ENCODE results near the gene FLNB. TPM values are rescaled to one million over a fixed set of nuclear protein-coding genes. Genes with fewer than 3 reads are reported as not detected.

The FLNB gene
- total RNA-seq, 2 donors from 2014 or later = 212 to 221 TPM

DNA sequence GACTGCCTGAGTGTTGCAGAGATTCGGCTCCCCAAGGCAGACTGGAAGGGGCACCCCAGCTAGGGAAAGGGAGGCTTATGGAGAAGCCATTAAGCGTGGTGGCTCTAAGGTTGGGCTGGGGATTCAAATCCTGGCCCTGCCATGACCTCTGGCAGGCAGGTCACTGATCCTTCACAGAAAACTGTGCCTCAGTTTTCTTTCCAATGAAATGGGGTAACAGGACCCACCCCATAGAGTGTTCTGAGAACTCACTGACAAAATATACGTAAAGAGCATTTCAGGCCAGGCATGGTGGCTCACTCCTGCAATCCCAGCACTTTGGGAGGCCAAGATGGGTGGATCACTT lies 167.9 kb downstream of the FLNB start:
- H3K36me3 Mint-ChIP-seq (ENCODE audit: low read depth) = peaks cover 10% of the 10 kb centered on the region
- peaks cover 34% of the 10 kb centered on the region for H3K4me1 Mint-ChIP-seq
- Histone ChIP-seq H3K4me1 (ENCODE audit: control insufficient read depth, insufficient read depth, low read length) (peaks cover 21% of the 10 kb centered on the region), H3K4me3 (ENCODE audit: low read length) (no peak overlapping the region), H3K27ac (ENCODE audit: low read depth, low read length) (no peak overlapping the region), H3K27me3 (ENCODE audit: control insufficient read depth, insufficient read depth, low read length, poor library complexity, severe bottlenecking) (no peaks in the 10 kb centered on the region), H3K9ac (ENCODE audit: extremely low read depth, low read length, poor library complexity, severe bottlenecking) (no peak overlapping the region), H3K36me3 (ENCODE audit: control insufficient read depth, insufficient read depth, low read length) (peaks cover 18% of the 10 kb centered on the region), H3K9me3 (ENCODE audit: control insufficient read depth, low read length) (no peaks in the 10 kb centered on the region)
- H3K27me3 Mint-ChIP-seq (ENCODE audit: insufficient read depth) = peaks cover 9% of the 10 kb centered on the region
- H3K27ac Mint-ChIP-seq = no peak overlapping the region
- no peak overlapping the region for H3K4me3 Mint-ChIP-seq
- DNase-seq = no peak
- 94 to 100% methylated on average over 2 to 3 of the region's 3 CpGs for WGBS, 2 experiments (ENCODE audit: insufficient coverage in 1 of 2, insufficient read length in 1 of 2)
- TF ChIP-seq, protein P1, sequence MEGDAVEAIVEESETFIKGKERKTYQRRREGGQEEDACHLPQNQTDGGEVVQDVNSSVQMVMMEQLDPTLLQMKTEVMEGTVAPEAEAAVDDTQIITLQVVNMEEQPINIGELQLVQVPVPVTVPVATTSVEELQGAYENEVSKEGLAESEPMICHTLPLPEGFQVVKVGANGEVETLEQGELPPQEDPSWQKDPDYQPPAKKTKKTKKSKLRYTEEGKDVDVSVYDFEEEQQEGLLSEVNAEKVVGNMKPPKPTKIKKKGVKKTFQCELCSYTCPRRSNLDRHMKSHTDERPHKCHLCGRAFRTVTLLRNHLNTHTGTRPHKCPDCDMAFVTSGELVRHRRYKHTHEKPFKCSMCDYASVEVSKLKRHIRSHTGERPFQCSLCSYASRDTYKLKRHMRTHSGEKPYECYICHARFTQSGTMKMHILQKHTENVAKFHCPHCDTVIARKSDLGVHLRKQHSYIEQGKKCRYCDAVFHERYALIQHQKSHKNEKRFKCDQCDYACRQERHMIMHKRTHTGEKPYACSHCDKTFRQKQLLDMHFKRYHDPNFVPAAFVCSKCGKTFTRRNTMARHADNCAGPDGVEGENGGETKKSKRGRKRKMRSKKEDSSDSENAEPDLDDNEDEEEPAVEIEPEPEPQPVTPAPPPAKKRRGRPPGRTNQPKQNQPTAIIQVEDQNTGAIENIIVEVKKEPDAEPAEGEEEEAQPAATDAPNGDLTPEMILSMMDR (conservative IDR thresholded peaks at IDR 0.05) = no peak
- H3K9me3 Mint-ChIP-seq = no peaks in the 10 kb centered on the region

DNA sequence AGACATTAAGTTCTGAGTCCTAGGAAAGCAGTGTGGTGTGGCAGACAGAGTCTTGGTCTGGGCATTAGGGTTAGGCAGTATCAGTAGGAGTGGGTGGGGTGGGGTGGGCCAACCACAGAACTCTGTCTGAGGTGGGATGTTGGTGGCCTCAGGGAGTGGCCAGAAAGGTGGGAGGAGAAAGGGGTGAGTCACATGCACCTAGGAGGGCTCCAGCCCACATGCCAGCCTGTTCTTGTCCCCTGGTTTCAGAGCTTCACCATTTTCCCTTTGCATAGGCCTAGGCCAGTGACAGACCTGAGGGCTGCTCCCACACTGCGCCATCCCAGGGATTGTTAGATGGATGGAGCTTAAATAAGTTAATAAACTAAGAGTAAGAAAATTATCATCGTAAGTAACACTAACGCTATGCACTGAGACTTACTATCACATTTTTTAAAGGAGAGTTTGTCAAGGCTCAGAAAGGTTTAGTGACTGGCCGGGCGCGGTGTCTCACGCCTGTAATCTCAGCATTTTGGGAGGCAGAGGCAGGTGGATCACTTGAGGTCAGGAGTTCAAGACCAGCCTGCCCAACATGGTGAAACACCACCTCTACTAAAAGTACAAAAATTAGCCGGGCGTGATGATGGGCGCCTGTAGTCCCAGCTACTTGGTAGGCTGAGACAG lies 168.7 kb downstream of the FLNB start:
- no peak overlapping the region for H3K27ac ChIP-seq (ENCODE audit: low read depth, low read length)
- H3K9me3 Mint-ChIP-seq = no peaks in the 10 kb centered on the region
- TF ChIP-seq, protein P1 (conservative IDR thresholded peaks at IDR 0.05) = no peak
- H3K36me3 Mint-ChIP-seq (ENCODE audit: low read depth) = peaks cover 2% of the 10 kb centered on the region
- peaks cover 10% of the 10 kb centered on the region for H3K36me3 ChIP-seq (ENCODE audit: control insufficient read depth, insufficient read depth, low read length)
- H3K27ac Mint-ChIP-seq = no peak overlapping the region
- no peak overlapping the region for H3K9ac ChIP-seq (ENCODE audit: extremely low read depth, low read length, poor library complexity, severe bottlenecking)
- H3K4me1 Mint-ChIP-seq = peaks cover 32% of the 10 kb centered on the region
- H3K4me3 Mint-ChIP-seq = peak overlapping the region; percentile 59
- H3K9me3 ChIP-seq (ENCODE audit: control insufficient read depth, low read length) = no peaks in the 10 kb centered on the region
- no peaks in the 10 kb centered on the region for H3K27me3 ChIP-seq (ENCODE audit: control insufficient read depth, insufficient read depth, low read length, poor library complexity, severe bottlenecking)
- peaks cover 9% of the 10 kb centered on the region for H3K27me3 Mint-ChIP-seq (ENCODE audit: insufficient read depth)
- H3K4me1 ChIP-seq (ENCODE audit: control insufficient read depth, insufficient read depth, low read length) = peaks cover 20% of the 10 kb centered on the region
- peak; percentile 64 for DNase-seq
- 64 to 95% methylated on average over 8 to 10 of the region's 10 CpGs for WGBS, 2 experiments (ENCODE audit: insufficient coverage in 1 of 2, insufficient read length in 1 of 2)
- H3K4me3 ChIP-seq (ENCODE audit: low read length) = no peak overlapping the region

DNA sequence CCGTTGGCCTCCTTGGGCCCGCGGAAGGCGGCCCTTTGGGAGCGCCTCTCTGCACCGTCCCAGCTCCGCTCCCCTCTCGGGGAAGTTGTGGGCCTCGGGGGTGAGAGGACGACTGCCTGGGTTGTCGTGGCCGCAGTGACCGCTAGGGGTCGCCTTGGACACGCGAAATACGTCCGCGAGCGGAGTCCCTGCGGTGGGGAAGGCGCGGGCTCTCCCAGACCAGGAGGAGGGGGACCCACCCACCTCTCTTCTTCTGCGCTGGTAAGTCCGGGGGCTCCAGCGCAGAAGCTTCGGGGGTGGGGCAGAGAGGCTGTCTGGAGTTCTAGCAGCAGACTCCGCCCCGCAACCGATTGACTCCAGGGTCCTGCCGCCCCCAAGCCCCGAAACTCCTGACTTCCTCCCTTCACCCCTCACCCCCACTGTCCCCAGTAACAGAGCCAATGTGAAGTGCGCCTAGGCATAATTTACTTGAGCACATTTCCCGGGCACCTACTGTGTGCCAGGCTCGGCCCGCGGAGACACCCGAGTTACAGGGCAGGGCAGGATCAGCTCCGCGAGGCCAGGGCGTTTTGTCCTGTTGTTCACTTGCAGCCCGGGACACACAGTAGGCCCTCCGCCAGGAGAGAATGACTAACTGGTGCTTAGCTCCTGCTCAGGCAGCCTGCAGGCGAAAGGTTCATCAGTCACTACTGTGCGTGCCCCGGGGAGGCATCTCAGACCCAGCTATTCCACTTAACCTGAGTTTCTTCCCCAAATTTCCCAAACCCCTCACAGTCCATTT lies 169.7 kb downstream of the FLNB start:
- no peak overlapping the region for H3K27ac ChIP-seq (ENCODE audit: low read depth, low read length)
- TF ChIP-seq, protein P1 (conservative IDR thresholded peaks at IDR 0.05) = peak; percentile 99
- WGBS, 2 experiments (ENCODE audit: insufficient coverage in 1 of 2, insufficient read length in 1 of 2) = 29 to 38% methylated on average over 20 to 46 of the region's 46 CpGs
- no peaks in the 10 kb centered on the region for H3K36me3 Mint-ChIP-seq (ENCODE audit: low read depth)
- H3K36me3 ChIP-seq (ENCODE audit: control insufficient read depth, insufficient read depth, low read length) = peaks cover 3% of the 10 kb centered on the region
- H3K9me3 Mint-ChIP-seq = no peaks in the 10 kb centered on the region
- H3K9ac ChIP-seq (ENCODE audit: extremely low read depth, low read length, poor library complexity, severe bottlenecking) = no peak overlapping the region
- H3K27me3 ChIP-seq (ENCODE audit: control insufficient read depth, insufficient read depth, low read length, poor library complexity, severe bottlenecking) = no peaks in the 10 kb centered on the region
- peaks cover 32% of the 10 kb centered on the region for H3K4me1 Mint-ChIP-seq
- peak overlapping the region; percentile 74 for H3K27ac Mint-ChIP-seq
- no peak overlapping the region for H3K4me3 ChIP-seq (ENCODE audit: low read length)
- H3K27me3 Mint-ChIP-seq (ENCODE audit: insufficient read depth) = peaks cover 9% of the 10 kb centered on the region
- H3K4me1 ChIP-seq (ENCODE audit: control insufficient read depth, insufficient read depth, low read length) = peaks cover 20% of the 10 kb centered on the region
- H3K4me3 Mint-ChIP-seq = peak overlapping the region; percentile 59
- no peaks in the 10 kb centered on the region for H3K9me3 ChIP-seq (ENCODE audit: control insufficient read depth, low read length)
- peak; percentile 98 for DNase-seq
